Endothelial cell of umbilical vein (primary cell): ENCODE data around the gene CARD14. TPM values are rescaled to one million over a fixed set of nuclear protein-coding genes. Genes with fewer than 3 reads are reported as not detected.

ENCODE experiments used
- BruUV-seq: library from RNA; stranded (reverse); fragments of 400-500 nt; replicated peaks from 2 replicates; lab custom pipeline; 2021; lab: Mats Ljungman, UMichigan
- CTCF ChIA-PET: fragments of 300-600, 350-600 bp; sonication (Branson Sonifier 250); formaldehyde crosslinking; loops from one replicate; lab custom pipeline; 2021; ENCODE audit warnings: antibody characterized with exemption, inconsistent platforms; lab: Charles Lee
- POLR2A ChIA-PET: fragments of 300-600, 350-600 bp; sonication (Branson Sonifier 250); formaldehyde crosslinking; loops from one replicate; lab custom pipeline; 2021; ENCODE audit warnings: antibody characterized with exemption, inconsistent platforms; lab: Charles Lee
- DNase-seq: peaks from one replicate; pipeline ENCODE4 v3.0.0-alpha.2; 2011; ENCODE audit warnings: low read depth, low spot score
- FAIRE-seq: peaks from 2 replicates; lab custom pipeline; 2011; peaks lifted over from hg19 to GRCh38; lab: Jason Lieb, UNC
- H2AFZ ChIP-seq: 2 replicates; pipeline ENCODE4 v1.6.0; 2012; ENCODE audit warnings: low read depth, low read length, control low read depth, inconsistent platforms
- H3K27ac ChIP-seq: 2 replicates; pipeline ENCODE4 v1.5.1; 2011; ENCODE audit warnings: low read depth, mild to moderate bottlenecking, control low read depth, low read length, moderate library complexity; ENCODE audit not compliant: insufficient read depth
- H3K27me3 ChIP-seq, 2 experiments: 2 replicates each; pipeline versions ENCODE4 v1.6.0 to v1.6.1; 2011; ENCODE audit warnings: low read length in 2 of 2, mixed read lengths in 1 of 2; ENCODE audit not compliant: control insufficient read depth in 2 of 2, insufficient read depth in 2 of 2
- H3K36me3 ChIP-seq, 2 experiments: 2 replicates in 1 of 2; 3 replicates in 1 of 2; pipeline ENCODE4 v1.5.1; 2011; ENCODE audit warnings: low read length in 2 of 2, mild to moderate bottlenecking in 1 of 2, moderate library complexity in 1 of 2; ENCODE audit not compliant: control insufficient read depth in 2 of 2, insufficient read depth in 2 of 2; ENCODE audit errors: extremely low read depth in 1 of 2
- H3K4me1 ChIP-seq: 3 replicates; pipeline ENCODE4 v1.5.1; 2011; ENCODE audit warnings: mild to moderate bottlenecking, low read length; ENCODE audit not compliant: control insufficient read depth, insufficient read depth; ENCODE audit errors: extremely low read depth
- H3K4me2 ChIP-seq: 2 replicates; pipeline ENCODE4 v1.6.1; 2011; ENCODE audit warnings: low read length, control low read depth, mixed read lengths; ENCODE audit not compliant: insufficient read depth
- H3K4me3 ChIP-seq, 3 experiments: fragments of 200-600 bp in 1 of 3; sonication (generic), shearing (Covaris generic) in 1 of 3; replicated peaks in 1 of 3; 2 replicates each; pipeline ENCODE4 v1.5.1; 2011 to 2016; ENCODE audit warnings: control low read depth in 3 of 3, low read length in 3 of 3, mild to moderate bottlenecking in 2 of 3, inconsistent platforms in 1 of 3, low read depth in 1 of 3, moderate library complexity in 1 of 3; ENCODE audit not compliant: insufficient read depth in 1 of 3
- H3K79me2 ChIP-seq: 2 replicates; pipeline ENCODE4 v1.6.0; 2012; ENCODE audit warnings: low read length, inconsistent platforms; ENCODE audit not compliant: control insufficient read depth, insufficient read depth
- H3K9ac ChIP-seq: replicated peaks from 2 replicates; pipeline ENCODE3; 2011; ENCODE audit warnings: low read length, control low read depth; ENCODE audit not compliant: insufficient read depth; ENCODE audit errors: extremely low read depth
- H3K9me1 ChIP-seq: replicated peaks from 3 replicates; pipeline ENCODE4 v1.6.0; 2011; ENCODE audit warnings: mild to moderate bottlenecking, low read length; ENCODE audit not compliant: control insufficient read depth, insufficient read depth; ENCODE audit errors: extremely low read depth
- H3K9me3 ChIP-seq: replicated peaks from 2 replicates; pipeline ENCODE4 v1.5.1; 2012; ENCODE audit warnings: low read length, inconsistent platforms; ENCODE audit not compliant: control insufficient read depth, insufficient read depth
- H4K20me1 ChIP-seq: replicated peaks from 2 replicates; pipeline ENCODE3; 2011; ENCODE audit warnings: mild to moderate bottlenecking, low read length; ENCODE audit not compliant: control insufficient read depth, insufficient read depth; ENCODE audit errors: extremely low read depth
- CTCF ChIP-seq, 2 donors: IDR thresholded peaks; 1 replicate in 1 of 2; 2 replicates in 1 of 2; pipeline ENCODE4 v1.5.1; 2011; ENCODE audit warnings: low read length in 2 of 2, mild to moderate bottlenecking in 2 of 2, moderate library complexity in 2 of 2, control low read depth in 1 of 2, inconsistent platforms in 1 of 2, low read depth in 1 of 2; ENCODE audit not compliant: insufficient read depth in 1 of 2; ENCODE audit errors: extremely low read depth in 1 of 2
- EZH2 ChIP-seq: IDR thresholded peaks from 2 replicates; pipeline ENCODE4 v1.6.1; 2012; ENCODE audit warnings: borderline replicate concordance, low read depth, mild to moderate bottlenecking, moderate library complexity, low read length, inconsistent platforms; ENCODE audit not compliant: severe bottlenecking
- FOS ChIP-seq: IDR thresholded peaks from 2 replicates; pipeline ENCODE4 v1.6.1; 2011; ENCODE audit warnings: mild to moderate bottlenecking, low read length, moderate library complexity, borderline replicate concordance; ENCODE audit not compliant: insufficient read depth
- GATA2 ChIP-seq: IDR thresholded peaks from 2 replicates; pipeline ENCODE4 v1.7.0; 2011; ENCODE audit warnings: low read depth, mild to moderate bottlenecking, moderate library complexity, mixed read lengths, low read length; ENCODE audit not compliant: insufficient read length, insufficient read depth
- JUN ChIP-seq: IDR thresholded peaks from 2 replicates; pipeline ENCODE4 v1.6.1; 2011; ENCODE audit warnings: borderline replicate concordance, low read depth; ENCODE audit not compliant: insufficient read length, insufficient read depth
- MAX ChIP-seq: IDR thresholded peaks from 2 replicates; pipeline ENCODE4 v1.6.1; 2011; ENCODE audit not compliant: insufficient read depth, insufficient read length
- MYC ChIP-seq: IDR thresholded peaks from one replicate; pipeline ENCODE4 v1.6.1; 2011; ENCODE audit warnings: mild to moderate bottlenecking, low read depth, low read length
- POLR2A ChIP-seq: IDR thresholded peaks from 2 replicates; pipeline ENCODE4 v1.6.1; 2012; ENCODE audit warnings: low read depth, mild to moderate bottlenecking, control low read depth, low read length
- POLR2AphosphoS5 ChIP-seq: IDR thresholded peaks from 2 replicates; pipeline ENCODE4 v1.6.1; 2012; ENCODE audit warnings: low read depth, mild to moderate bottlenecking, control low read depth, low read length, moderate library complexity; ENCODE audit not compliant: insufficient read depth
- dilution Hi-C: fragments of 300-500 bp; cut with MboI; formaldehyde crosslinking; loops from one replicate; pipeline ENCODE4 v1.15.0; 2019; ENCODE audit warnings: low sequenced_read_pairs; ENCODE audit not compliant: extremely low pct_ligation_motif_present
- intact Hi-C: fragments of 100-400 bp; cut with micrococcal nuclease; formaldehyde crosslinking; loops from one replicate; pipeline ENCODE4 v1.10.0; 2022
- polyA plus RNA-seq, 4 experiments: library from polyadenylated mRNA; depleted of rRNA in 3 of 4; stranded (reverse) in 3 of 4; unstranded in 1 of 4; fragments of >200 nt; gene quantifications; 2 replicates each; pipeline versions ENCODE4 v1.2.1 to v1.2.3, GENCODE V29; 2011 to 2012; ENCODE audit warnings: missing spikeins in 1 of 4
- total RNA-seq: library from RNA; stranded (reverse); gene quantifications from 2 replicates; pipeline ENCODE4 v1.2.3, GENCODE V29; 2021

The CARD14 gene
- total and polyA plus RNA-seq, 2 donors (not counting 3 experiments of a cell fraction or from before 2014, with no cell fraction given) = not detected

- no peak overlapping the region for H3K9ac ChIP-seq
- dilution Hi-C loops = no loop called here
- no peaks in the 10 kb centered on the region for H3K36me3 ChIP-seq
- H3K4me2 ChIP-seq = no peak overlapping the region
- POLR2A ChIA-PET = no interaction called here
- intact Hi-C loops = no loop called here
- H3K79me2 ChIP-seq = no peaks in the 10 kb centered on the region
- BruUV-seq = no TSS peak
- no peaks in the 10 kb centered on the region for H3K4me1 ChIP-seq
- no peak overlapping the region for H3K4me3 ChIP-seq
- no peaks in the 10 kb centered on the region for H3K9me3 ChIP-seq
- no peak overlapping the region for H2AFZ ChIP-seq
- H4K20me1 ChIP-seq = no peaks in the 10 kb centered on the region
- peaks cover 18 to 19% of the 10 kb centered on the region in 2 experiments for H3K27me3 ChIP-seq
- no peak for TF ChIP-seq FOS
- no peak for TF ChIP-seq GATA2
- TF ChIP-seq CTCF (IDR thresholded peaks at IDR 0.05; ENCODE audit: extremely low read depth in 1 of 2, insufficient read depth in 1 of 2, low read depth in 1 of 2, low read length in 2 of 2) = no peak
- no peak for TF ChIP-seq MYC
- TF ChIP-seq EZH2 = no peak
- TF ChIP-seq JUN = no peak
- TF ChIP-seq POLR2AphosphoS5 = no peak
- TF ChIP-seq MAX = no peak
- no peak for TF ChIP-seq POLR2A
- no peaks in the 10 kb centered on the region for H3K9me1 ChIP-seq
- no peak for FAIRE-seq
- no peak for DNase-seq
- H3K27ac ChIP-seq = no peak overlapping the region
- CTCF ChIA-PET = interaction anchor here (1.2 kb wide), 1 partner anchor 14 kb away, joined by 3 read pairs; no protein-coding TSS in a partner anchor
Observed at GRCh38 chr17:80125656-80126448, 44.0 kb upstream of the CARD14 start.
